ENCODE measurements around the gene C5orf52. TPM values are rescaled to one million over a fixed set of nuclear protein-coding genes. Genes with fewer than 3 reads are reported as not detected.
A peak's percentile ranks its signal among the peaks of the same experiment; 100 is the strongest.

C5orf52 gene
- total RNA-seq, 1 donor from 2014 or later, result not detected

- H3K27ac ChIP-seq, result no peak overlapping the region
- peaks cover 8% of the 10 kb centered on the region for H3K4me1 ChIP-seq
- ATAC-seq (no peak), DNase-seq (no peak)
- intact Hi-C loops (cut with DNase I), result no loop called here
- no peaks in the 10 kb centered on the region for H3K36me3 ChIP-seq
- H3K27me3 ChIP-seq (ENCODE audit: low read depth), result no peaks in the 10 kb centered on the region
- no peaks in the 10 kb centered on the region for H3K9me3 ChIP-seq
- H3K4me3 ChIP-seq, result no peak overlapping the region
- TF ChIP-seq CTCF (IDR thresholded peaks at IDR 0.05), result no peak
These were observed 22.9 kb upstream of the C5orf52 start for GRCh38 chr5:157648275-157648990.

GRCh38 chr5:157649101-157649500 is 22.2 kb upstream of the C5orf52 start:
- Histone ChIP-seq H3K27me3 (ENCODE audit: low read depth) (no peaks in the 10 kb centered on the region), H3K4me3 (no peak overlapping the region), H3K36me3 (no peaks in the 10 kb centered on the region), H3K27ac (no peak overlapping the region), H3K9me3 (no peaks in the 10 kb centered on the region), H3K4me1 (peaks cover 8% of the 10 kb centered on the region)
- no peak for ATAC-seq
- no peak for DNase-seq
- intact Hi-C loops (cut with DNase I), result no loop called here
- no peak for TF ChIP-seq CTCF (IDR thresholded peaks at IDR 0.05)

- Histone ChIP-seq H3K4me3 (peak overlapping the region; percentile 53), H3K27ac (no peak overlapping the region), H3K36me3 (no peaks in the 10 kb centered on the region), H3K27me3 (ENCODE audit: low read depth) (no peaks in the 10 kb centered on the region), H3K4me1 (peaks cover 8% of the 10 kb centered on the region), H3K9me3 (no peaks in the 10 kb centered on the region)
- ATAC-seq (peak in 1 of 2 donors; percentile 11), DNase-seq (no peak)
- intact Hi-C loops (cut with DNase I), result no loop called here
- no peak for TF ChIP-seq CTCF (IDR thresholded peaks at IDR 0.05)
These were observed 20.2 kb upstream of the C5orf52 start for GRCh38 chr5:157650991-157651611.

- TF ChIP-seq CTCF (IDR thresholded peaks at IDR 0.05), result peak; percentile 42
- intact Hi-C loops (cut with DNase I), result no loop called here
- H3K4me3 ChIP-seq, result peak overlapping the region; percentile 53
- H3K27me3 ChIP-seq (ENCODE audit: low read depth), result no peaks in the 10 kb centered on the region
- H3K4me1 ChIP-seq, result peaks cover 8% of the 10 kb centered on the region
- H3K36me3 ChIP-seq, result no peaks in the 10 kb centered on the region
- peaks cover under 1% of the 10 kb centered on the region for H3K9me3 ChIP-seq
- H3K27ac ChIP-seq, result peak overlapping the region; percentile 10
- peak; percentile 84 for DNase-seq
- peak; percentile 97 to 98 for ATAC-seq
These were observed 19.5 kb upstream of the C5orf52 start for GRCh38 chr5:157651623-157652376.

GRCh38 chr5:157652377-157652692 is 19.0 kb upstream of the C5orf52 start, which contains the start of gene SOX30:
TSS of gene SOX30 (minus strand) at chr5:157652438. CDS start at chr5:157652078, 360 bp downstream.
- H3K27ac ChIP-seq, result peak within 1 kb of the TSS; percentile 10
- peaks cover 8% of the 10 kb centered on the region for H3K4me1 ChIP-seq
- H3K9me3 ChIP-seq, result peaks cover 6% of the 10 kb centered on the region
- DNase-seq (no peak), ATAC-seq (no peak)
- H3K36me3 ChIP-seq, result no peaks in the 10 kb centered on the region
- intact Hi-C loops (cut with DNase I), result no loop called here
- TF ChIP-seq CTCF (IDR thresholded peaks at IDR 0.05), result no peak
- no peaks in the 10 kb centered on the region for H3K27me3 ChIP-seq (ENCODE audit: low read depth)
- H3K4me3 ChIP-seq, result peak within 1 kb of the TSS; percentile 53
